RWPE2 (cell line): ENCODE data around the gene SLC4A2.

Experiments used
- ATAC-seq: fragments of 200-7000 bp; cut with Tn5 transposase; 3 replicates; pipeline ENCODE4 v1.9.1; 2021; ENCODE audit warnings: low read depth
- DNase-seq: peaks from one replicate; pipeline ENCODE4 v3.0.0-alpha.2; 2020; ENCODE audit warnings: low spot score
- H3K27ac ChIP-seq: fragments of 450-650 bp; 2 replicates; pipeline ENCODE4 v1.5.1; 2017; ENCODE audit warnings: mild to moderate bottlenecking; ENCODE audit not compliant: poor library complexity, severe bottlenecking
- H3K27me3 ChIP-seq: fragments of 250-450 bp; sonication (Bioruptor Pico); 2 replicates; pipeline ENCODE4 v1.5.1; 2021; ENCODE audit warnings: mild to moderate bottlenecking, moderate library complexity; ENCODE audit not compliant: insufficient read depth, poor library complexity, severe bottlenecking
- H3K36me3 ChIP-seq: fragments of 250-450 bp; sonication (Bioruptor Pico); 2 replicates; pipeline ENCODE4 v1.5.1; 2020; ENCODE audit warnings: low read depth, mild to moderate bottlenecking, moderate library complexity
- H3K4me1 ChIP-seq: fragments of 250-450 bp; sonication (Bioruptor Pico); 2 replicates; pipeline ENCODE4 v1.5.1; 2021; ENCODE audit warnings: mild to moderate bottlenecking, moderate library complexity; ENCODE audit not compliant: insufficient read depth, poor library complexity, severe bottlenecking
- H3K4me3 ChIP-seq: fragments of 250-450 bp; sonication (Bioruptor Pico); 2 replicates; pipeline ENCODE4 v1.5.1; 2021; ENCODE audit warnings: mild to moderate bottlenecking, moderate library complexity; ENCODE audit not compliant: severe bottlenecking
- H3K9me3 ChIP-seq: fragments of 250-450 bp; sonication (Bioruptor Pico); 2 replicates; pipeline ENCODE4 v1.5.1; 2021; ENCODE audit warnings: mild to moderate bottlenecking, moderate library complexity; ENCODE audit not compliant: severe bottlenecking
- CTCF ChIP-seq: fragments of 450-650 bp; IDR thresholded peaks from one replicate; pipeline ENCODE4 v1.5.1; 2017; ENCODE audit warnings: mild to moderate bottlenecking, moderate library complexity; ENCODE audit not compliant: poor library complexity, severe bottlenecking

The SLC4A2 gene

GRCh38 chr7:151113344-151114150 is 54.2 kb downstream of the SLC4A2 start:
- Histone ChIP-seq H3K27ac (peak overlapping the region; percentile 91), H3K36me3 (peaks cover 7% of the 10 kb centered on the region; the same call in 1 of the 2 replicates), H3K4me1 (peaks cover 19% of the 10 kb centered on the region), H3K4me3 (peak overlapping the region; percentile 52), H3K9me3 (no peaks in the 10 kb centered on the region), H3K27me3 (no peaks in the 10 kb centered on the region)
- DNase-seq (no peak), ATAC-seq (peak; percentile 46)
- no peak for TF ChIP-seq CTCF

- Histone ChIP-seq H3K4me1 (peaks cover 19% of the 10 kb centered on the region), H3K27me3 (no peaks in the 10 kb centered on the region), H3K36me3 (peaks cover 16% of the 10 kb centered on the region), H3K27ac (peak overlapping the region; percentile 91), H3K4me3 (peak overlapping the region; percentile 52), H3K9me3 (no peaks in the 10 kb centered on the region)
- TF ChIP-seq CTCF: peak; percentile 2
- DNase-seq (no peak), ATAC-seq (no peak)
These were observed 55.0 kb downstream of the SLC4A2 start for GRCh38 chr7:151114151-151115090.

GRCh38 chr7:151115121-151115835 is 55.9 kb downstream of the SLC4A2 start:
- Histone ChIP-seq H3K4me3 (peak overlapping the region; percentile 52), H3K4me1 (peaks cover 19% of the 10 kb centered on the region), H3K36me3 (peaks cover 22% of the 10 kb centered on the region), H3K27ac (peak overlapping the region; percentile 91), H3K9me3 (no peaks in the 10 kb centered on the region), H3K27me3 (no peaks in the 10 kb centered on the region)
- DNase-seq: no peak
- ATAC-seq: no peak
- no peak for TF ChIP-seq CTCF

- Histone ChIP-seq H3K4me3 (peak overlapping the region; percentile 52), H3K27me3 (no peaks in the 10 kb centered on the region), H3K36me3 (peaks cover 26% of the 10 kb centered on the region), H3K9me3 (no peaks in the 10 kb centered on the region), H3K4me1 (peaks cover 19% of the 10 kb centered on the region), H3K27ac (peak overlapping the region; percentile 91)
- TF ChIP-seq CTCF: no peak
- DNase-seq: peak; percentile 94
- peak; percentile 86 for ATAC-seq
These were observed 56.5 kb downstream of the SLC4A2 start for GRCh38 chr7:151115836-151116418.
